Stimulated activated effector memory CD8-positive, alpha-beta T cell treated with anti-CD3 and anti-CD28 coated beads, Interleukin-12 subunit alpha, Interleukin-12 subunit beta, amount 100 ng/mL, for 72 hours (primary cell): Measurements from ENCODE around the gene GALNT7.

ENCODE experiments used
- ATAC-seq: fragments of 150-1000 bp; cut with Tn5 transposase; 2 replicates; pipeline ENCODE4 v1.10.0; 2021
- DNase-seq, 2 donors: peaks; one replicate each; pipeline ENCODE4 v3.0.0; 2021 to 2022; ENCODE audit warnings: low spot score in 2 of 2
- H3K27ac Mint-ChIP-seq: one replicate; pipeline ENCODE4 v1.8.0; 2022; ENCODE audit warnings: mild to moderate bottlenecking, mixed read lengths
- H3K36me3 Mint-ChIP-seq: one replicate; pipeline ENCODE4 v1.8.0; 2022; ENCODE audit warnings: mild to moderate bottlenecking, mixed read lengths
- H3K4me1 Mint-ChIP-seq: one replicate; pipeline ENCODE4 v1.8.0; 2022; ENCODE audit warnings: mixed read lengths
- H3K4me3 Mint-ChIP-seq: one replicate; pipeline ENCODE4 v1.8.0; 2022; ENCODE audit warnings: mild to moderate bottlenecking, mixed read lengths
- H3K9me3 Mint-ChIP-seq: one replicate; pipeline ENCODE4 v1.8.0; 2022; ENCODE audit warnings: mixed read lengths

GALNT7 gene

DNA sequence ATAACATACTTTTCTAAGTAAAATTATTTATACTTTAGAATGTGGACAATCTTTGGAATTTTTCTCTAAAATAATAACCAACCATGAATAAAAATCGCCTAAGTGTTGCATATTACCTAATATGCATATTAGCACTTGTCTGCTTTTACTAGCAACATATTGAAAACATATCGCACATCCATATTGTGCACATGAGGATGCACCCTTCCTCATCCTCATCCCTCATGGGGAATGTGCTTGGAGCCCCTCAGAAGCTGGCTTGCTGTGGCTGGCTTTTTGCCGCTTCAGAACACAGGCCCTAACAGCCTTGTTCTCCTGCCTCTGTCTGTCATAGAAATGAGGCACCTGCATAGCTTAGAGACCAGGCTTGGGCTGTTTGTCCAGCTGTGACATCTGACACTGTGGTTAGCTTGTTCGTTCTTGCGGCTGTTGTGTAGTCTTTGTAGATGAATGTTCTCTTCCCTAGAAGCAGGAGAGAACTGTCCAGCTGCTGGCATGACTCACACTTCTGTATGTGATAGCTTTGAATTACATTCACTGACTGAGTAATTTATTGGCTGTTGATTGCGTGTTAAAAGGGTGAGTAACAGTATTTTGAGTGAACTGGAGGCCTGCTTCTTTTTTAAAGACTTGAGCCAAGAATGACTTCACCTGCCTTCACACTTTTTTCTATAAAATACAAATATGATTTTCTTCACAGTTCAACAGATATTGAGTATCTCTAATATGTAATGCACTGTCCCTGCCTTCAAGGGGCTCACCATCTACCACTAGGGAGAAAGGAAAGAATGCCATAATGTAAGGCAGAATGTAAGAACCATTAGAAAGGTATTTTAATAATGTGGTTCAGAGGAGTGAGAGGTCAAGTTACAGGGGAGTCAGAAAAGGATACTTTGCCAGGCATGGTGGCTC, 83.7 kb downstream of the GALNT7 start:
- ATAC-seq (peak; percentile 88), DNase-seq (no peak)
- Mint-ChIP-seq H3K36me3 (peaks cover 6% of the 10 kb centered on the region), H3K27ac (peak overlapping the region; percentile 75), H3K4me3 (no peak overlapping the region), H3K4me1 (peaks cover 20% of the 10 kb centered on the region), H3K9me3 (no peaks in the 10 kb centered on the region)

- Mint-ChIP-seq H3K27ac (peak overlapping the region; percentile 3), H3K4me3 (no peak overlapping the region), H3K4me1 (peaks cover 20% of the 10 kb centered on the region), H3K36me3 (peaks cover 6% of the 10 kb centered on the region), H3K9me3 (no peaks in the 10 kb centered on the region)
- DNase-seq, result no peak
- no peak for ATAC-seq
These were observed 85.0 kb downstream of the GALNT7 start for GRCh38 chr4:173253561-173253960.

DNA sequence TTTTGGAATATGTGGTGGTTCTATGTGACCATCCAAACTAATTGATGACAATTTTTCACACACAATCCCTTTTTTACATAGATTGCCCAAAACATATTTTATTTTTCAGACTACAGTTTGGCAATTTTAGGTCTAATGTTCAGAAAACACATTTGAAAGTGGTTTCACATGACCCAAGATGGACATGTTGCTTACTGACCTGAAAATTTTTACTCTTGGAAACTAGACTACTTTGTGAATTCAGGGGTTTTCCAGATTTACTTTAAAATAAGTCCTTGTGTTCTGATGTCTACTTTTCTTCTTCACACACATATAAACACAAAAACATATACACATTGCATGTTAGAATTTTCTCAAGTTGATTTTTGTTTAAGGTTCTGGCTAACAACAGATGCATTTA, 86.0 kb downstream of the GALNT7 start:
- DNase-seq (no peak), ATAC-seq (no peak)
- no peak overlapping the region for H3K27ac Mint-ChIP-seq
- no peaks in the 10 kb centered on the region for H3K9me3 Mint-ChIP-seq
- H3K4me3 Mint-ChIP-seq, result no peak overlapping the region
- H3K36me3 Mint-ChIP-seq, result peaks cover 6% of the 10 kb centered on the region
- peaks cover 20% of the 10 kb centered on the region for H3K4me1 Mint-ChIP-seq

- Mint-ChIP-seq H3K36me3 (peaks cover 6% of the 10 kb centered on the region), H3K27ac (no peak overlapping the region), H3K4me3 (no peak overlapping the region), H3K9me3 (no peaks in the 10 kb centered on the region), H3K4me1 (peaks cover 13% of the 10 kb centered on the region)
- DNase-seq (no peak), ATAC-seq (no peak)
These were observed 88.2 kb downstream of the GALNT7 start for GRCh38 chr4:173256825-173257224.

DNA sequence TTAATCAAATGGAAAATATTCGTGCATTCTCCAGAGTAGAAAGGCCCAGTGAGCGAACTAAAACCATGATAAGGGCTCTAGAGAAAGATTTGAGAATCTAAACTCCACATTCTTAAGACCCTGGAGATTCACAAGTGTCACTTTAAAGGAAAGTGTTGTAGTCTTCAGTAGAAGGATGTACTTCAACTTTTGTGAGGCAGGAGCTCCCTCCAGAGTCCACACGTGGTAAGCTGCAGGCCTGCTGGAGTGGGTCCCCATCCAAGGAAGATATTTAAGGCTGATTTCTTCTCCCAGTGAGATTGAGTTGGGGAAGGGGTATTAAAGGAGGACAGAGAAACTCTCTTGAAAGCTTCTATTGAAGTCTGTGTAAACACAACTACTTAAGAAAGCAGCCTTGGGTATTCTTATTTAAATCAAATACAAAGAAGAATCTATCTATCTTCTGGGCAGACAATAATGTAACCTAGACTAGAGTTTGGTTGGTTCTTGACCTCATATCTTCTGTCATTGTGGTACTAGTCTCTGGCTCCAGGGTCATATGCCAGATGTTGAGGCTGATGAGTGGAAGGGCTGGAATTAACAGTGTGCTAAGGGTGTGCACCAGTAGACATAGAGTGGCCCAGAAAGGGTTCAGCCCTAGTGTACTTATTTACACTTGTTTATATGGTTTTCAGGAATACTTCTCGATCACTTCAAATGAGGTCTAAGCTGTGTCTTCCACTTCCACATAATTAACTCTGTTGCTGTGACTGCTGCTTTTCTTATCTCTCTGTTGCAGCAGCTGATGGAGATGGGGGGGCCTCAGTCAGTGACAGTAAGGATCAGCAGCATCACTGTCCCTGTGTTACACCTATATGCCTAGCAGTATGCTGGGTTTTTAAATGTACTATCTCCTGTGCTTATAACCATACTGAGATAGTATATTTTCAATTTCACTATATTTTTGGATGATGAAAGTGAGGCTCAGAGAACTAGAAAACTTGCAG, 89.4 kb downstream of the GALNT7 start:
- no peak overlapping the region for H3K4me3 Mint-ChIP-seq
- peak; percentile 21 to 57 for DNase-seq
- H3K27ac Mint-ChIP-seq, result no peak overlapping the region
- peaks cover 6% of the 10 kb centered on the region for H3K36me3 Mint-ChIP-seq
- H3K4me1 Mint-ChIP-seq, result peaks cover 6% of the 10 kb centered on the region
- H3K9me3 Mint-ChIP-seq, result no peaks in the 10 kb centered on the region
- ATAC-seq, result peak; percentile 85

DNA sequence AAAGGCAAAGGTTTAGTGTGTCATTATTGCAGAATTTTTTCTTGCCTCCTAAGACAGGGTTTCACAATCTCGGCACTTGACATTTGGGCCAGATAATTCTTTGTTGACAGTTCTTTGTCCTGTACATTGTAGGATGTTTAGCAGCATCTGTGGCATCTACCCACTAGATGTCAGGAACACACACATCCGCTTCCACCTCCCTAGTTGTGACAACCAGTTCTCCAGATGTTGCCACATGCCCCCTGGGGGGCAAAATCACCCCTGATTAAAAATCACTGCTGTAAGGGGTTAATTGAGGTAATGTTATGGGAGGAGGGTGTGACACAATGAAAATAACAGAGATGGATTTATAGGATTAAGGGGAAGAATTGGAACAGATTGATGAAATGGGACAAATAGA, 90.3 kb downstream of the GALNT7 start:
- Mint-ChIP-seq H3K27ac (no peak overlapping the region), H3K36me3 (peaks cover 6% of the 10 kb centered on the region), H3K9me3 (no peaks in the 10 kb centered on the region), H3K4me1 (no peaks in the 10 kb centered on the region), H3K4me3 (no peak overlapping the region)
- DNase-seq, result no peak
- ATAC-seq, result no peak

DNA sequence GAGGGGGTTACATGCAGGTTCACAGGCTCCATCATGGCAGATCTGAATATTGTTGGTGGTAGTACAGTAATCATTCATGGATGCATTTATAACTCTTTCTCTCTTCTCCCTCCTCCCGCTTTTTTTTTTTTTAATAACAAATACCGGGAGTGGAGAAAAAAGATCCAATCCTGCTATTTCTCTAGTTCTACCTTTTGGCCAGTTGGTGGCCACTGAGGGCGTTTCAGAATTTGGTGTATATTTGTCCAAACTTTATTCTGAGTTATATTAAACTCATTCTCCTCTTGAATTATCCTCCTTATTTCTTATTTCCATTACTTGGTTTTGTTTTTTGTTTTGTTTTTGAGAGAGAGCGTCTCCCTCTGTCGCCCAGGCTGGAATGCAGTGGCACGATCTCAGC, 90.7 kb downstream of the GALNT7 start:
- peaks cover 6% of the 10 kb centered on the region for H3K36me3 Mint-ChIP-seq
- no peak overlapping the region for H3K27ac Mint-ChIP-seq
- DNase-seq (no peak), ATAC-seq (no peak)
- H3K9me3 Mint-ChIP-seq, result no peaks in the 10 kb centered on the region
- H3K4me3 Mint-ChIP-seq, result no peak overlapping the region
- H3K4me1 Mint-ChIP-seq, result peaks cover 4% of the 10 kb centered on the region

- DNase-seq (no peak), ATAC-seq (no peak)
- Mint-ChIP-seq H3K4me3 (no peak overlapping the region), H3K9me3 (no peaks in the 10 kb centered on the region), H3K4me1 (peaks cover 14% of the 10 kb centered on the region), H3K27ac (no peak overlapping the region), H3K36me3 (peaks cover 6% of the 10 kb centered on the region)
These were observed 92.4 kb downstream of the GALNT7 start for GRCh38 chr4:173261052-173261451.

DNA sequence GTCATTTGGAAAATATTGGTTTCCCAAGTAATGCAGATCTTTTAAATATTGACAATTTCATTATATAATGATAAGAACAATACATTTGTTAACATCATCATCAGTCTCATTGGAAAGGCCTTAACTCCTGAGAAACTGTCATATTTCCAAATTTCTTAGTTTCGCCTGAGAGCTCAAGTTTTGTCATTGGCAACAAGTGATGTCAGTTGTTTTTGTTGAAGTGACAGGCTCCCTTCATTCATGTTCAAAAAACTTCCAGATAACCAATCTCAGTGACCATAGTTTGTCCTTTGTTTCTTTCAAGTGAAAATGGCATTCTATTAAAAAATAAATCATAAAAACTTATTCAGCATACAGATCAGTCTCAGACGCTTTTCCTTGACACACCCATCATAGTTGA, 93.8 kb downstream of the GALNT7 start:
- Mint-ChIP-seq H3K4me3 (no peak overlapping the region), H3K36me3 (no peaks in the 10 kb centered on the region), H3K9me3 (no peaks in the 10 kb centered on the region), H3K4me1 (peaks cover 14% of the 10 kb centered on the region), H3K27ac (no peak overlapping the region)
- DNase-seq, result no peak
- no peak for ATAC-seq

GRCh38 chr4:173264245-173264644, 95.6 kb downstream of the GALNT7 start:
- peak overlapping the region; percentile 32 for H3K27ac Mint-ChIP-seq
- H3K4me3 Mint-ChIP-seq, result peak overlapping the region; percentile 23
- ATAC-seq, result no peak
- H3K9me3 Mint-ChIP-seq, result no peaks in the 10 kb centered on the region
- no peaks in the 10 kb centered on the region for H3K36me3 Mint-ChIP-seq
- peaks cover 14% of the 10 kb centered on the region for H3K4me1 Mint-ChIP-seq
- DNase-seq, result no peak

DNA sequence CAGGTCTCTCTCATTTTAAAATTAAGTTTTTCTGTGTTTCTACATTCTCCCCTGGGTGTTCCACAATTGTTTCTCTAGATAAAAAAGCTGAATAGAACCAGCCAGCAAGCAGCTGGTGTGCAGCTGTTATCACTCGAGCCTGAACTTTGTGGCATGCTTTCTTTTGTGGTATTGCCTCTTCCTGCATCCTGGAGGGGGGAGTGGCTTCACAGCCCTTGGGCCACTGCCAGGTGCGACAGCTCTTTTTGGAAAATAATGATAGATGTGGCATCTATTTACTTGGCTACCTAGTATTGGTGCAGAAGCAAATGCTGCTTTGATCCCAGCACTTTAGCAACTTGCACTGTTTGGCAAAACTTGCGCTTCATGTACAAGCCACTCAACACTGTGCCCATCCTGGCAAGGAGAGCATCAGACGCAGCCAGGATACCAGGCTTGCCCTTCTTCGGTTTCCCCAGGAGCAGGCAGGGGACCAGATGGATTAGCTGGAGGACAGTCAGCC, 96.1 kb downstream of the GALNT7 start:
- no peaks in the 10 kb centered on the region for H3K36me3 Mint-ChIP-seq
- H3K9me3 Mint-ChIP-seq, result no peaks in the 10 kb centered on the region
- peaks cover 14% of the 10 kb centered on the region for H3K4me1 Mint-ChIP-seq
- ATAC-seq, result no peak
- H3K4me3 Mint-ChIP-seq, result peak overlapping the region; percentile 23
- DNase-seq, result no peak
- H3K27ac Mint-ChIP-seq, result peak overlapping the region; percentile 32

GRCh38 chr4:173265751-173266150, 97.1 kb downstream of the GALNT7 start:
- DNase-seq, result no peak
- Mint-ChIP-seq H3K36me3 (no peaks in the 10 kb centered on the region), H3K27ac (no peak overlapping the region), H3K9me3 (no peaks in the 10 kb centered on the region), H3K4me1 (peaks cover 14% of the 10 kb centered on the region), H3K4me3 (no peak overlapping the region)
- ATAC-seq, result no peak

- no peak overlapping the region for H3K27ac Mint-ChIP-seq
- no peaks in the 10 kb centered on the region for H3K9me3 Mint-ChIP-seq
- no peak for ATAC-seq
- H3K36me3 Mint-ChIP-seq, result no peaks in the 10 kb centered on the region
- H3K4me3 Mint-ChIP-seq, result no peak overlapping the region
- DNase-seq, result no peak
- peaks cover 14% of the 10 kb centered on the region for H3K4me1 Mint-ChIP-seq
These were observed 99.1 kb downstream of the GALNT7 start for GRCh38 chr4:173267711-173268110.

DNA sequence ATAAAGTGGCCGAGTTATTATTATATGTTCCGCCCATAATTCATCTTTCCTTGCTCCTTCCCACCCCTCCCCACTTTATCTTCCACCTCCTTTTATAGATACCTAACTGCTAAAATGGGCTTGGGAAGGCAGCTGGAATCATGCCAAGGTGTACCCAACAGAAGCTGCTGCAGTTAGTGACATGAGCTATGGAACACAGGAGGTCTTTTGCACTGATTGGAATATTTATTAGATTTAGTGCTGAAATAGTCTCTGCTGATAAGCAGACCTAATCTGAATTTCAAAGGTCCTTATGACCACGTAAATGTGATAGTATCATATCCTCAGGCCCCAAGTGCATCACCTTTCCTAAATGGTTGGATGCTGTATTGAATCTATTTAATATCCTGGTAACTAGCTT, 100.7 kb downstream of the GALNT7 start:
- no peak overlapping the region for H3K27ac Mint-ChIP-seq
- ATAC-seq (no peak), DNase-seq (no peak)
- no peak overlapping the region for H3K4me3 Mint-ChIP-seq
- H3K36me3 Mint-ChIP-seq, result no peaks in the 10 kb centered on the region
- H3K9me3 Mint-ChIP-seq, result no peaks in the 10 kb centered on the region
- peaks cover 11% of the 10 kb centered on the region for H3K4me1 Mint-ChIP-seq

DNA sequence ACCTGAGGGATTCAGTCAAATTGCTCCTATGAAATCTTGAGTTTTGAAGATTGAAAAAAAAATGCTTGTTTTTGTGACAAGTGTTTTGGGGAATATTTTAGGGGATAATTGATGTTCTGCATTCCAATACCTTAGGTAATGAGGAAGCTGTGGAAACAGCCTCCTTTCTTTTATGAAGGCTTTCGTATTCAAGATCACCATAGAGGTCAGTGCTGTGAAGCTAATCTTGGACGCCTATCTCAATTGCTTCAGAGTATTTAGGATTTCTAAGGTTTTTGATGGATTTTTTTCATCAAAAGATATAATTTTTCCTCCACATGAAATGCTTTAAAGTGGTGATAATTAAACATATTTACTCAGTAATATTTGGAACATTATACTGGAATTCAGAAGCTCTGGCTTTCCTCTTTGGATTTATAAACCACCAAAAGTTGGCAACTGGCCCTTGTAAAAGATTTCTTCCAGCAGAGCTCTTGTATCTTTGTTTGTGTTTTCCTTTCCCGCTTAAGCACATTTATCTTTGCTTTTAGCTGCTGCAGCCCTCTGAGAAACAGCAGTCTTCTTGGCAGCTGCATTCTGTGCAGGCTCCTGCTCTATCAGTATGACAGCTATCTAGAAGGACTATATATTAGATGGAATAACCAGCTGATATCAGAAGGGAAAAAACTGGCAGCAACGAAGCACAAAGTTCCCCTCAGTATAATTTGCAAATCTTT, 101.9 kb downstream of the GALNT7 start:
- Mint-ChIP-seq H3K27ac (no peak overlapping the region), H3K4me1 (no peaks in the 10 kb centered on the region), H3K36me3 (no peaks in the 10 kb centered on the region), H3K9me3 (no peaks in the 10 kb centered on the region), H3K4me3 (no peak overlapping the region)
- DNase-seq (no peak), ATAC-seq (no peak)
